ENCODE results near the gene PPP1R13B.

DNA sequence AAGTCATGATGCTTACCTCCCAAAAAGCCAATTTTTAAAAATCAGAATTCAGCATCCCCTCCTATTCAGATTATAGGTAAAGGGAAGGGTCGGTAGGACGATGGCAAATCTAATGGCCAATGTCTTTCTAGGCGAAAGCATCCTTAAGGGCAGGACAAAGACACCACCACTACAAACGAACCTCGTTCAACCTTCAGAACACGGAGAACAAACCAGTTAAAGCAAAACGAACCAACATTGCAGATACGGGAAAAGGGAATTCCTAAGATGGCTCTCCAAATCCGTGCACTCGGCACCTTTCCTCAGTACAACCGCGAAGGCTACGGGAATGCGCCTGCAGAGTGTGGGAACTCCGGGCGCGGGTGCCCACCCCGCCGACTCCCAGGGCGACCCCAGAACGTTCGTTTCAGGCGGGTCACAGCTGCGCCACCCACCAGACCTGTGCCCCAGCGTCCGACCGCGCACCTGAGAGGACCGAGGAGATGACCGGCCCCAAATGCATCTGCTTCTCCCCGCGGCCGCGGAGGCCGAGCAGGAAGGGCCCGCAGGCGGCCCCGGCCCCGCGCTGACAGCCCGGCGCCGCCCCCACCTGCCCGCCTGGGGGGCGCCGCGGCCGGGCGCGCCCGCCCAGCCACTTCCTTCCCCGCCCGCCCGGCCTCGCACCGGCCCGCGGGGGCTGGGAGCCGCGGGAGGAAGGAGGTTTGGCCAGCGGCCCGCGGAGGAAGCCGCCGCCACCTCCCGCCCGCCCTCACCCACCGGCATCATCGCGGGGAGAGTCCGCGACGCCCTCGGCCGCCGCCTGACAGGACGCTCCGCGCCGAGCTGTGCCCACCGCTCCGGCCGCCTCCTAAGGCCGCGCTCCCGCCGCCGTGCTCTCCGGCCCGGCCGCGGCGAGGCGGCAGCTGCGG is 578 bp downstream of the PPP1R13B start:
- TF ChIP-seq, protein P1, sequence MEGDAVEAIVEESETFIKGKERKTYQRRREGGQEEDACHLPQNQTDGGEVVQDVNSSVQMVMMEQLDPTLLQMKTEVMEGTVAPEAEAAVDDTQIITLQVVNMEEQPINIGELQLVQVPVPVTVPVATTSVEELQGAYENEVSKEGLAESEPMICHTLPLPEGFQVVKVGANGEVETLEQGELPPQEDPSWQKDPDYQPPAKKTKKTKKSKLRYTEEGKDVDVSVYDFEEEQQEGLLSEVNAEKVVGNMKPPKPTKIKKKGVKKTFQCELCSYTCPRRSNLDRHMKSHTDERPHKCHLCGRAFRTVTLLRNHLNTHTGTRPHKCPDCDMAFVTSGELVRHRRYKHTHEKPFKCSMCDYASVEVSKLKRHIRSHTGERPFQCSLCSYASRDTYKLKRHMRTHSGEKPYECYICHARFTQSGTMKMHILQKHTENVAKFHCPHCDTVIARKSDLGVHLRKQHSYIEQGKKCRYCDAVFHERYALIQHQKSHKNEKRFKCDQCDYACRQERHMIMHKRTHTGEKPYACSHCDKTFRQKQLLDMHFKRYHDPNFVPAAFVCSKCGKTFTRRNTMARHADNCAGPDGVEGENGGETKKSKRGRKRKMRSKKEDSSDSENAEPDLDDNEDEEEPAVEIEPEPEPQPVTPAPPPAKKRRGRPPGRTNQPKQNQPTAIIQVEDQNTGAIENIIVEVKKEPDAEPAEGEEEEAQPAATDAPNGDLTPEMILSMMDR (IDR thresholded peaks at IDR 0.05) = no peak
- no peak for TF ChIP-seq POLR2A (IDR thresholded peaks at IDR 0.05)

All from esophagus squamous epithelium (tissue), 4 donors.